ENCODE results near the gene KDM2A.

DNA sequence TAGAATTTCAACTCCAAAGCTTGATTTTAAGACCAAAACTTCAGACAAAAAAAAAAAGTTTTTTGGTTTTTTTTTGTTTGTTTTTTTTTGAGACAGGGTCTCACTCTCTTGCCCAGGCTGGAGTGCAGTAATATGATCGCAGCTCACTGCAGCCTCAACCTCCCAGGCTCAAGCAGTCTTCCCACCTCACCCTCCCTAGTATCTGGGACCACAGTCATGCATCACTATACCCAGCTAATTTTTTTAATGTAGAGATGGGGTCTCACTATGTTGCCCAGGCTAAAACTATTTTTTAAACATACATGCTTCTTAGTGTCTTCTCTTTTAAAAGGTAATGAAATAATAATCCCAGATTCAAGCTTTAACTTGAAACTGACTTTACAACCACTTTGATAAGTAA is 111.8 kb downstream of the KDM2A start:
- TF ChIP-seq CTCF (IDR thresholded peaks at IDR 0.05) (no peak), EZH2 (IDR thresholded peaks at IDR 0.05; ENCODE audit: borderline replicate concordance, insufficient read depth, low read depth, low read length, poor library complexity, severe bottlenecking) (no peak)

Measured in B cell (primary cell).